HepG2 (cell line): ENCODE data around the gene POLH. TPM values are rescaled to one million over a fixed set of nuclear protein-coding genes. Genes with fewer than 3 reads are reported as not detected.
A peak's percentile ranks its signal among the peaks of the same experiment; 100 is the strongest.

Experiments used
- CAMTA2 ChIP-seq: sonication (generic); formaldehyde crosslinking; IDR thresholded peaks from 2 replicates; pipeline ENCODE4 v1.4.0; 2020; ENCODE audit warnings: mild to moderate bottlenecking, missing genetic modification reagents, borderline replicate concordance
- CBX1 ChIP-seq: IDR thresholded peaks from one replicate; pipeline ENCODE4 v1.6.1; 2016; ENCODE audit warnings: antibody characterized with exemption, low read depth
- CSRNP1 ChIP-seq: sonication (generic); formaldehyde crosslinking; IDR thresholded peaks from 2 replicates; pipeline ENCODE4 v1.8.1; 2023; ENCODE audit warnings: mild to moderate bottlenecking, missing genetic modification reagents
- DMAP1 ChIP-seq: IDR thresholded peaks from 2 replicates; pipeline ENCODE4 v1.6.1; 2016
- FOXC1 ChIP-seq: sonication (generic); formaldehyde crosslinking; IDR thresholded peaks from 2 replicates; pipeline ENCODE4 v1.8.0; 2022; ENCODE audit warnings: mild to moderate bottlenecking, missing genetic modification reagents, borderline replicate concordance
- HOMEZ ChIP-seq: IDR thresholded peaks from 2 replicates; pipeline ENCODE4 v1.6.1; 2016; ENCODE audit warnings: low read depth
- ISX ChIP-seq: sonication (generic); formaldehyde crosslinking; conservative IDR thresholded peaks from 2 replicates; pipeline ENCODE4 v1.5.0; 2020; ENCODE audit warnings: missing genetic modification reagents
- MAF1 ChIP-seq: sonication (generic); formaldehyde crosslinking; IDR thresholded peaks from 2 replicates; pipeline ENCODE4 v1.5.0; 2020; ENCODE audit warnings: missing genetic modification reagents, borderline replicate concordance
- MTF2 ChIP-seq: sonication (generic); formaldehyde crosslinking; IDR thresholded peaks from 2 replicates; pipeline ENCODE4 v1.5.0; 2020; ENCODE audit warnings: missing genetic modification reagents, borderline replicate concordance
- MXD4 ChIP-seq: IDR thresholded peaks from 2 replicates; pipeline ENCODE4 v1.6.1; 2016; ENCODE audit warnings: mild to moderate bottlenecking, missing biosample characterization, missing genetic modification reagents
- MXI1 ChIP-seq: IDR thresholded peaks from 3 replicates; pipeline ENCODE4 v1.6.1; 2012; ENCODE audit warnings: low read depth, low read length, inconsistent platforms, borderline replicate concordance
- POLR2AphosphoS2 ChIP-seq: IDR thresholded peaks from 2 replicates; pipeline ENCODE4 v1.6.1; 2011; ENCODE audit warnings: low read depth, low read length, improper control_type of control experiment
- SSRP1 ChIP-seq: IDR thresholded peaks from 2 replicates; pipeline ENCODE4 v1.6.1; 2016; ENCODE audit warnings: control low read depth
- U2AF1 ChIP-seq: fragments of 200-400 bp; formaldehyde crosslinking; optimal IDR thresholded peaks from 2 replicates; pipeline ENCODE3; 2017; ENCODE audit warnings: mild to moderate bottlenecking, low read depth, low read length
- ZNF160 ChIP-seq: sonication (generic); formaldehyde crosslinking; IDR thresholded peaks from 2 replicates; pipeline ENCODE4 v1.8.0; 2022; ENCODE audit warnings: mild to moderate bottlenecking, inconsistent platforms, missing genetic modification reagents
- ZNF180 ChIP-seq: sonication (generic); formaldehyde crosslinking; IDR thresholded peaks from 2 replicates; pipeline ENCODE4 v1.4.0; 2020; ENCODE audit warnings: low read depth, missing genetic modification reagents, borderline replicate concordance
- ZNF431 ChIP-seq: sonication (generic); formaldehyde crosslinking; IDR thresholded peaks from 2 replicates; pipeline ENCODE4 v1.9.0; 2022; ENCODE audit warnings: missing genetic modification reagents, low read depth, mild to moderate bottlenecking, borderline replicate concordance
- ZNF432 ChIP-seq: sonication (generic); formaldehyde crosslinking; IDR thresholded peaks from 2 replicates; pipeline ENCODE4 v1.5.0; 2020; ENCODE audit warnings: missing genetic modification reagents, mild to moderate bottlenecking, borderline replicate concordance
- ZNF543 ChIP-seq: sonication (generic); formaldehyde crosslinking; IDR thresholded peaks from 2 replicates; pipeline ENCODE4 v1.4.0; 2020; ENCODE audit warnings: mild to moderate bottlenecking, missing genetic modification reagents
- ZNF556 ChIP-seq: sonication (generic); formaldehyde crosslinking; IDR thresholded peaks from 2 replicates; pipeline ENCODE4 v1.4.0; 2020; ENCODE audit warnings: mild to moderate bottlenecking, missing genetic modification reagents, borderline replicate concordance
- ZNF678 ChIP-seq: sonication (generic); formaldehyde crosslinking; IDR thresholded peaks from 2 replicates; pipeline ENCODE4 v1.4.0; 2020; ENCODE audit warnings: mild to moderate bottlenecking, missing genetic modification reagents
- ZNF737 ChIP-seq: sonication (generic); formaldehyde crosslinking; IDR thresholded peaks from 2 replicates; pipeline ENCODE4 v1.5.0; 2020; ENCODE audit warnings: missing genetic modification reagents, mild to moderate bottlenecking, borderline replicate concordance
- ZNF788 ChIP-seq: sonication (generic); formaldehyde crosslinking; IDR thresholded peaks from 2 replicates; pipeline ENCODE4 v1.5.0; 2020; ENCODE audit warnings: mild to moderate bottlenecking, missing genetic modification reagents, borderline replicate concordance
- ZNF790 ChIP-seq: sonication (generic); formaldehyde crosslinking; IDR thresholded peaks from 2 replicates; pipeline ENCODE4 v1.8.0; 2022; ENCODE audit warnings: missing genetic modification reagents, mild to moderate bottlenecking, borderline replicate concordance
- ZSCAN29 ChIP-seq: sonication (generic); formaldehyde crosslinking; conservative IDR thresholded peaks from 2 replicates; pipeline ENCODE4 v1.4.0; 2020; ENCODE audit warnings: mild to moderate bottlenecking, missing genetic modification reagents
- polyA plus RNA-seq, 8 experiments: library from polyadenylated mRNA; depleted of rRNA in 3 of 8; stranded (reverse) in 7 of 8; unstranded in 1 of 8; fragments of >200 nt; fragmentation: Illumina TruSeq in 4 of 8; extraction: Trizol in 4 of 8; gene quantifications; 2 replicates each; pipeline versions ENCODE4 v1.2.1 to v1.2.3, GENCODE V29; 2011 to 2016; ENCODE audit warnings: low read depth in 4 of 8, missing spikeins in 1 of 8, mixed read lengths in 1 of 8; ENCODE audit not compliant: insufficient read depth in 1 of 8
- total RNA-seq, 5 experiments: library from RNA; depleted of rRNA; stranded (reverse); fragments of >200 nt; fragmentation: Illumina TruSeq; extraction: Trizol; gene quantifications; 2 replicates each; pipeline ENCODE4 v1.2.3, GENCODE V29; 2016; ENCODE audit warnings: low read depth in 1 of 5
- TF ChIP-seq, protein P1 (sequence below): fragments of 450-650 bp; IDR thresholded peaks from 2 replicates; pipeline ENCODE4 v1.6.1; 2016
- TF ChIP-seq, protein P2 (sequence below): sonication (generic); formaldehyde crosslinking; IDR thresholded peaks from 2 replicates; pipeline ENCODE4 v1.4.0; 2020; ENCODE audit warnings: mild to moderate bottlenecking, missing genetic modification reagents

POLH gene
- total and polyA plus RNA-seq, 2 of the 13 experiments (the other 11 are each of a cell fraction or from before 2014, with no cell fraction given) = 11.6 to 25.0 TPM

DNA sequence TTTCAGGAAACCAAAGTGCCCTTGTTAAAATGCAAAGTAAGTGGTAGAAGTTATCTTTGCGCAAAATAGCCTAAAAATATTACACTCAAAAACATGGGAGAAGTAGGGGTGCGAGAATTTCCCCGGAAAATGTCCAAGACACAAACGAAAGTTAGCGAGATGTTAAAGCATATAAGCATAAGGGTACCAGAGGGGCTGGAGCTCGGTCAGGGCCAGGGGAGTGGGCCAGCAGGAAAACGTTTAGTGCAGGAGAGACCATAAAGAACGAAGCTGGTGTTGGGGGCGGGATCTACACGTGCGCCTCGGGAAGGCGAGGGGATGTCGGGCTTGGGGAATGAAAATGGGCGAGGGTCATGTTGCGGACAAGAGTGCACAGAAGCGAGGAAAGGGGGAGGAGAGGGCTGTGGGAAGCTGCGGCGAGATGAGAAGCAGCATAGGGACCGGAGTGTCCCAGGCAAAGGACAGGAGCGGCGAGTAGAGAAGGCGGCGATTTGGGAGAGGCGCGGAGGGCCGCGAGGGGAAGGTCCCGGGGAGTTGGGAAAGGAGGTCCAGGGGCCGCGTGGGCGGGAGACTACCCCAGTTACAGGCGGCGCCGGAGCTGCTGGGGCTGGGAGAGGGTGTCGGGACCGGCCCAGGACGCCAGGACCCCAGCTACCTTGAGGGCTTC, 747 bp upstream of the POLH start (continued):
- no peak for TF ChIP-seq POLR2AphosphoS2
- TF ChIP-seq DMAP1 = no peak
- peak; percentile 73; the same call in 1 of the 2 replicates for TF ChIP-seq ZNF737
- peak; percentile 80; the same call in 1 of the 3 replicates for TF ChIP-seq MXI1
- no peak for TF ChIP-seq ZNF788
- peak; percentile 53; the same call in 1 of the 2 replicates for TF ChIP-seq ZNF431 (CRISPR knock-in tag)
- TF ChIP-seq MXD4 (CRISPR knock-in tag) = no peak; the same call in 1 of the 2 replicates
- TF ChIP-seq SSRP1 (CRISPR knock-in tag) = no peak
- TF ChIP-seq MAF1 (CRISPR knock-in tag) = no peak; the same call in 1 of the 2 replicates
- no peak for TF ChIP-seq ZNF556
- 0 out of 2 replicates have a peak, but pooled peaks have one; percentile 12 for TF ChIP-seq ZNF160 (CRISPR knock-in tag)
- no peak for TF ChIP-seq ISX
- peak; percentile 20 for TF ChIP-seq MTF2 (CRISPR knock-in tag)
- TF ChIP-seq ZNF180 (CRISPR knock-in tag) = no peak
- TF ChIP-seq ZNF543 = no peak
- TF ChIP-seq FOXC1 (CRISPR knock-in tag) = no peak
- TF ChIP-seq CSRNP1 (CRISPR knock-in tag) = peak; percentile 4; the same call in 1 of the 2 replicates
- TF ChIP-seq, protein P1, sequence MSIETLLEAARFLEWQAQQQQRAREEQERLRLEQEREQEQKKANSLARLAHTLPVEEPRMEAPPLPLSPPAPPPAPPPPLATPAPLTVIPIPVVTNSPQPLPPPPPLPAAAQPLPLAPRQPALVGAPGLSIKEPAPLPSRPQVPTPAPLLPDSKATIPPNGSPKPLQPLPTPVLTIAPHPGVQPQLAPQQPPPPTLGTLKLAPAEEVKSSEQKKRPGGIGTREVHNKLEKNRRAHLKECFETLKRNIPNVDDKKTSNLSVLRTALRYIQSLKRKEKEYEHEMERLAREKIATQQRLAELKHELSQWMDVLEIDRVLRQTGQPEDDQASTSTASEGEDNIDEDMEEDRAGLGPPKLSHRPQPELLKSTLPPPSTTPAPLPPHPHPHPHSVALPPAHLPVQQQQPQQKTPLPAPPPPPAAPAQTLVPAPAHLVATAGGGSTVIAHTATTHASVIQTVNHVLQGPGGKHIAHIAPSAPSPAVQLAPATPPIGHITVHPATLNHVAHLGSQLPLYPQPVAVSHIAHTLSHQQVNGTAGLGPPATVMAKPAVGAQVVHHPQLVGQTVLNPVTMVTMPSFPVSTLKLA = peak; percentile 65
- no peak for TF ChIP-seq CAMTA2 (CRISPR knock-in tag)
- TF ChIP-seq, protein P2, sequence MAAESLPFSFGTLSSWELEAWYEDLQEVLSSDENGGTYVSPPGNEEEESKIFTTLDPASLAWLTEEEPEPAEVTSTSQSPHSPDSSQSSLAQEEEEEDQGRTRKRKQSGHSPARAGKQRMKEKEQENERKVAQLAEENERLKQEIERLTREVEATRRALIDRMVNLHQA (CRISPR knock-in tag) = peak; percentile 64; the same call in 1 of the 2 replicates
- TF ChIP-seq ZSCAN29 (CRISPR knock-in tag) = no peak
- TF ChIP-seq HOMEZ (CRISPR knock-in tag) = no peak
- peak; percentile 65 for TF ChIP-seq U2AF1
- peak; percentile 19 for TF ChIP-seq CBX1
- peak; percentile 62; the same call in 1 of the 2 replicates for TF ChIP-seq ZNF432 (CRISPR knock-in tag)
- no peak for TF ChIP-seq ZNF678 (CRISPR knock-in tag)
- no peak for TF ChIP-seq ZNF790 (CRISPR knock-in tag)
